Astrocyte of the spinal cord (primary cell): ENCODE data around the gene RRP36.

ENCODE experiments used
- DNase-seq: peaks from one replicate; pipeline ENCODE4 v3.0.0; 2011; ENCODE audit warnings: low read depth, low spot score
- H3K4me3 ChIP-seq: 2 replicates; pipeline ENCODE4 v1.5.1; 2011; ENCODE audit warnings: low read depth, mild to moderate bottlenecking, low read length, moderate library complexity
- CTCF ChIP-seq: IDR thresholded peaks from 2 replicates; pipeline ENCODE4 v1.5.1; 2012; ENCODE audit warnings: low read depth, mild to moderate bottlenecking, low read length, inconsistent platforms
- in situ Hi-C: cut with HindIII; loops from 2 replicates; pipeline ENCODE4 v1.10.0; 2017; ENCODE audit warnings: low sequenced_read_pairs

Gene RRP36

GRCh38 chr6:43007126-43007525, 14.3 kb upstream of the RRP36 start:
- in situ Hi-C loops: no loop called here
- no peak for DNase-seq
- H3K4me3 ChIP-seq: no peak overlapping the region
- no peak for TF ChIP-seq CTCF

- DNase-seq: peak; percentile 19
- no peak overlapping the region for H3K4me3 ChIP-seq
- in situ Hi-C loops: no loop called here
- peak; percentile 60 for TF ChIP-seq CTCF
Observed at GRCh38 chr6:43009124-43009523, 12.3 kb upstream of the RRP36 start.

GRCh38 chr6:43011207-43011606, 10.2 kb upstream of the RRP36 start:
- TF ChIP-seq CTCF: no peak
- no peak for DNase-seq
- no peak overlapping the region for H3K4me3 ChIP-seq
- in situ Hi-C loops: no loop called here

- in situ Hi-C loops: no loop called here
- TF ChIP-seq CTCF: no peak
- no peak for DNase-seq
- no peak overlapping the region for H3K4me3 ChIP-seq
Observed at GRCh38 chr6:43012364-43012763, 9.1 kb upstream of the RRP36 start.

- in situ Hi-C loops: no loop called here
- no peak for DNase-seq
- no peak for TF ChIP-seq CTCF
- H3K4me3 ChIP-seq: peak overlapping the region; percentile 96
Observed at GRCh38 chr6:43013097-43013842, 8.2 kb upstream of the RRP36 start.

GRCh38 chr6:43013843-43014433, 7.5 kb upstream of the RRP36 start, which contains the start of the genes KLHDC3 and MEA1:
Gene KLHDC3, plus strand, starts transcription at chr6:43014249. Its CDS starts 2,944 bp downstream, at chr6:43017193.
Gene MEA1, minus strand, starts transcription at chr6:43013946. Its CDS starts 133 bp downstream, at chr6:43013813.
- H3K4me3 ChIP-seq: peak within 1 kb of the TSS; percentile 96
- peak; percentile 100 for DNase-seq
- in situ Hi-C loops: no loop called here
- no peak for TF ChIP-seq CTCF
